ENCODE measurements around the gene PRKCG. TPM values are rescaled to one million over a fixed set of nuclear protein-coding genes. Genes with fewer than 3 reads are reported as not detected.
A peak's percentile ranks its signal among the peaks of the same experiment; 100 is the strongest.

Gene PRKCG
- total RNA-seq, 2 donors from 2014 or later: 0.10 TPM; not detected in 1

- DNase-seq (ENCODE audit: low spot score in 2 of 2) (peak in 1 of 2 donors; percentile 84), ATAC-seq (peak; percentile 61 to 68)
- Mint-ChIP-seq H3K27ac (no peak overlapping the region), H3K36me3 (peaks cover 0 to 21% of the 10 kb centered on the region in 2 donors), H3K9me3 (no peaks in the 10 kb centered on the region)
Observed at GRCh38 chr19:53906211-53907192, 24.5 kb downstream of the PRKCG start.

DNA sequence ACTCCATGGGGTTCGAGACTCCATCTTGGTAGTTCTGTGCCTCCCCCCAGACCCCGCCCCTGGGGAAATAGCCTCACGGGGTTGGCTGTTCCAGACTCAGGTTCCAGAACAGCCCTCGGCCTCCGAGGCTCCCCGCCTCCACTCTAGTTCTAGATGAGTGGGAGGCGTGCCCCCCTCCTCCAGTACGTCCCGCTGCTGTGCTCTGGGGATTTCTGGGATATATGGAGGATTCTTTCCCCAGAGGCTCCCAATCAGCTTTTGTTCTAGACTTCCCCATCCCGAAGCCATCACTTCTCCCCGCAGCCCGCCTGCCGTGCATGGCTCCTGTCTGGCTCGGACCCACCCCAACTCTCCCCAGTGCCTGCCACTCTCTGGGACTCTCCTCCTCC, 25.2 kb downstream of the PRKCG start:
- Mint-ChIP-seq H3K27ac (no peak overlapping the region), H3K9me3 (no peaks in the 10 kb centered on the region), H3K36me3 (peaks cover 0 to 23% of the 10 kb centered on the region in 2 donors)
- DNase-seq (ENCODE audit: low spot score in 2 of 2): no peak
- no peak for ATAC-seq

DNA sequence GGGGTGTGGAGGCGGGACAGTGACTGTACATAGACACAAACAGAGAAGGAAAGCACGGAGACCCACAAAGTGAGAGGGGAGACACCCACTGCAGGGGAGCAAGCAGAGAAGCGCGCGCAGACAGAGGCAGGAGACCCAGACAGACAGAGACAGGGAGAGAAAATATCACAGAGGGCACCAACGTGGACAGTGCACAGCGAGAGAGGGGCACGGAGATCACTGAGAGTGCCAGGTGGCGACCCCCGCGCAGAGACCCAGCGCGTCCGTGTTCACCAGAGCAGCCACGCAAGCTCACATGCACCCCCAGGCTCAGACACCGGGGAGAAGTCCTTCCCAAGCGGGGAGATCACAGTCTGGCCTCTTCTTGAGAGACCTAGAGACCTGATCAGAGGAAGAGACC, 25.7 kb downstream of the PRKCG start:
- peaks cover 0 to 23% of the 10 kb centered on the region in 2 donors for H3K36me3 Mint-ChIP-seq
- peak in 1 of 2 donors; percentile 5 for ATAC-seq
- no peak for DNase-seq (ENCODE audit: low spot score in 2 of 2)
- no peak overlapping the region for H3K27ac Mint-ChIP-seq
- H3K9me3 Mint-ChIP-seq: no peaks in the 10 kb centered on the region

GRCh38 chr19:53908106-53908934, 26.3 kb downstream of the PRKCG start:
- peak in 1 of 2 donors; percentile 70 for DNase-seq (ENCODE audit: low spot score in 2 of 2)
- ATAC-seq: peak; percentile 73 to 90
- H3K9me3 Mint-ChIP-seq: no peaks in the 10 kb centered on the region
- H3K27ac Mint-ChIP-seq: no peak overlapping the region
- H3K36me3 Mint-ChIP-seq: peaks cover 0 to 23% of the 10 kb centered on the region in 2 donors

- no peak for DNase-seq (ENCODE audit: low spot score in 2 of 2)
- no peak for ATAC-seq
- Mint-ChIP-seq H3K9me3 (no peaks in the 10 kb centered on the region), H3K27ac (no peak within 1 kb of the TSS), H3K36me3 (peaks cover 0 to 23% of the 10 kb centered on the region in 2 donors)
Observed at GRCh38 chr19:53908935-53909415, 27.0 kb downstream of the PRKCG start, which contains the start of gene CACNG7. Gene CACNG7 (plus strand): TSS chr19:53909278. CDS start chr19:53912832, 3,554 bp downstream.

DNA sequence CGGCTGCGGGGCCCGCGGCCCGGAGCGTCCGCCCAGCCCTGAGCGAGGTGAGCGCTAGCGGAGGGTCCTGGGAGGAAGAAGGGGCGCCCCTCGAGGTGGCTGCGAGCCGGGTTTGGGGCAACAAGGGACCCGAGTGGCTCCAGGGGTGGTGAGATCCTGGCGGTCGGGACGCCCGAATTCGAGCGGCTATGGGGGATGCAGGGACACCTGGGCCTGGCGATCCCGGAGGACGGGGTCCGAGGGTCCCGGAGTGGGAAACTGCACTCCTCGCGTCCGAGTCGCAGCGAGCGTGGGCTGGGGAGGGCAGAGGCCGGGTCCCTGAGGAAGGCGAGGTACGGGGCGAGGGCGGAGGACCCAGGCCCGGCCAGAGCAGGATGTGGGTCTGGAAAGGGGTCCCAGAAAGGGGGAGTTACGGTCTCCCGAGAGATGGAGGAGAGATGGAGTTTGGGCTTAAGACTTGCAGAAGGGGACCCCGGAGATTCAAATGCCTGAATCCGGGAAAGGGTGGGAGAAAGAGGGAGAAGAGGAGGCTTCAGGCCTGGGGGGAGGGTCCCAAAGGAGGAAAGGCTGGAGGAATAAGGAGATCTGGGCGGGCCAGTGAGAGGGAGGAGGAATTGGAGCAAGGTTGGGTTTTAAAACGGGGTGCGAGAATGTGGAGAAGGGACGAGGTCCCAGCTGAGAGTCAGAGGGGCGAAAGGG, 27.6 kb downstream of the PRKCG start:
- H3K36me3 Mint-ChIP-seq: peaks cover 0 to 23% of the 10 kb centered on the region in 2 donors
- DNase-seq (ENCODE audit: low spot score in 2 of 2) (no peak), ATAC-seq (no peak)
- no peaks in the 10 kb centered on the region for H3K9me3 Mint-ChIP-seq
- no peak overlapping the region for H3K27ac Mint-ChIP-seq

DNA sequence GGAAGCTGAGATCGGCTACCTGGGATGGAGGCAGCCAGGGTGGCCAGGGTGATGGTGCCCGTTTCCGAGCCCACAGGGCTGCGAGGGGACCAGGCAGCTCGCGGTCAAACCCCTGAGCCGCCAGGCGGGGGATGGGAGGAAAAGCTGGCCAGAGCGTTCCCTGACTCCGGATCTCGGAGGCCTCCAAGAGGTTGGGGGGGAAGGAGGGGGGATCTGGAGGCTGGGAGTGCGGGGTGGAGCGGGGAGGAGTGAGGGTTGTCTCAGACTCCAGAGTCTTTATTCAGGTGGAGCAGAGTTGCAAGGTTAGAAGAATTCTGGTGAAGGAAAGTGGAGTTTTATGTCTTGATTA, 28.1 kb downstream of the PRKCG start:
- DNase-seq (ENCODE audit: low spot score in 2 of 2) (no peak), ATAC-seq (no peak)
- Mint-ChIP-seq H3K27ac (no peak overlapping the region), H3K36me3 (peaks cover 0 to 23% of the 10 kb centered on the region in 2 donors), H3K9me3 (no peaks in the 10 kb centered on the region)

GRCh38 chr19:53912653-53913052, 30.7 kb downstream of the PRKCG start:
- DNase-seq (ENCODE audit: low spot score in 2 of 2): peak in 1 of 2 donors; percentile 33
- peak in 1 of 2 donors; percentile 23 for ATAC-seq
- no peak overlapping the region for H3K27ac Mint-ChIP-seq
- peaks cover 0 to 23% of the 10 kb centered on the region in 2 donors for H3K36me3 Mint-ChIP-seq
- H3K9me3 Mint-ChIP-seq: no peaks in the 10 kb centered on the region

- Mint-ChIP-seq H3K27ac (no peak overlapping the region), H3K9me3 (no peaks in the 10 kb centered on the region), H3K36me3 (peaks cover 0 to 15% of the 10 kb centered on the region in 2 donors)
- no peak for ATAC-seq
- no peak for DNase-seq (ENCODE audit: low spot score in 2 of 2)
Observed at GRCh38 chr19:53915000-53915399, 33.0 kb downstream of the PRKCG start.

DNA sequence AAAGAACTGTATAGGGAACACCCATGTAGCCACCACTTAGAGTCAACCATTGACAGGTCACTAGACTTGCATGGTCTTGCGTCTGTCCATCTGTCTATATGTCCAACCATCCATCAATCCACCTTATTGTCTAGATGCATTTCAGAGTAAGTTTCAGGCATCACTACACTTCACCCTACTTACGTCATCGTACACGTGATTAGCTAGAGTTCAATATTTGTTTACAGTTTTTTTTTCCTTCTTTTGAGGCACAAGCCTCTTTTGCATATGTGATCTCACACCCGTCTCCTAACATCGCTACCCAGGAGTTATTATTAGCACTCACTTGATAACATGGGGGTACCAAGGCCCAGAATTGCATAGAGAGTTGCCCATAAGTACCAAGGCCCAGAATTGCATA, 34.0 kb downstream of the PRKCG start:
- Mint-ChIP-seq H3K9me3 (no peaks in the 10 kb centered on the region), H3K36me3 (peaks cover 0 to 7% of the 10 kb centered on the region in 2 donors), H3K27ac (no peak overlapping the region)
- ATAC-seq (no peak), DNase-seq (ENCODE audit: low spot score in 2 of 2) (no peak)

DNA sequence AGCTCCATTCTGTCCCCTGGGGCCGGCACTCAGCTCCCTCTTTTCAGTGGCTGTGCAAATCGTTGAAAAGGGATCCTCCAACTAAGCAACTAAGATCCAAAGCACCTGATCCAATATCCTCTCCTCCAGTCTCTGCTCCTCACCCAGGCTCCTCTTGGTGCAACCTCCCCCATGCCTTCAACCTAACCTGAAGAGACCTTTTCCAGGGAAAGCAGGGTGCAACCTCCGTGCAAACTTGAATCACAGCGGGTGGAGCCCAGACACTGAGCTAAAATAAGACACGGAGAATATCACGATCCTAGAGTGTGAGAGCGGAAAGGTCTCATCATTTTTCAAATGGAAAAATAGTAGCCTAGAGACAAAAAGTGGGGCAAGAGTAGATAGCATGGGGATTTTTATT, 35.4 kb downstream of the PRKCG start:
- DNase-seq (ENCODE audit: low spot score in 2 of 2) (no peak), ATAC-seq (no peak)
- H3K36me3 Mint-ChIP-seq: no peaks in the 10 kb centered on the region
- no peak overlapping the region for H3K27ac Mint-ChIP-seq
- H3K9me3 Mint-ChIP-seq: no peaks in the 10 kb centered on the region

DNA sequence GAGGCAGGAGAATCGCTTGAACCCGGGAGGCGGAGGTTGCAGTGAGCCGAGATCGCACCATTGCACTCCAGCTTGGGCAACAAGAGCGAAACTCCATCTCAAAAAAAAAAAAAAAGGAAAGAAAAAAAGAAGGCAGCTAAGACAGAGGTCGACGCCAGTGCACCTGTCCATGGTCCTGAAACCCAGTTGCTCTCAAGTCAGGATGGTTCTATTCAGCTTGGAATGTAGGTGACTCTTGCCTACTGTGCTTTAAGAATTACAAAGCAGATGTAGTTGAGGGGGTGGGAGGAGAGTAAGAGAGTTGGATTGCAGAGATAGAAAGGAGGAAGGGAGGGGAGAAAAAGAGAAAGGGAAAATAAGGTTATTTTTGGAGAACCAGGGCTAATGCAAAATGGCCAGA, 45.7 kb downstream of the PRKCG start:
- no peak for DNase-seq (ENCODE audit: low spot score in 2 of 2)
- no peaks in the 10 kb centered on the region for H3K36me3 Mint-ChIP-seq
- ATAC-seq: no peak
- peaks cover 0 to 12% of the 10 kb centered on the region in 2 donors for H3K9me3 Mint-ChIP-seq
- no peak overlapping the region for H3K27ac Mint-ChIP-seq

DNA sequence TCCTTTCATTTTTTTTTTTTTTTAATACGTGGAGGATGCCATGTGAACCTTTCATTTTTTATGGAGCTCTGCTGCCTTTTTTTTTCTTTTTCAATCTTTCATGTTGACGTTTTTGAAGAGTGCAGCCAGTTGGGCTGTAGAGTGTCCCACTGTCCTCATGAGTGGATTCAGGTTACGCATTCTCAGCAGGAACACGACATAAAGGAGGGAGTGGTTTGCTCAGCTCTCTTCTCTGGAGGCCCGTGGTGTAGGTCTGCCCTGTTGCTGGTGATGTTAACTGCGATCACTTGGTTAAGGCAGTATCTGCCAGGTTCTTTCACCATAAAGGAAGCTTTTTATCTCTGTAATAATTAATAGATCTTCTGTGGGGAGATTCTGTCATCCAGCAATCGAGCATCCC, 54.0 kb downstream of the PRKCG start:
- Mint-ChIP-seq H3K27ac (no peak overlapping the region), H3K36me3 (no peaks in the 10 kb centered on the region), H3K9me3 (no peaks in the 10 kb centered on the region)
- DNase-seq (ENCODE audit: low spot score in 2 of 2): no peak
- no peak for ATAC-seq

DNA sequence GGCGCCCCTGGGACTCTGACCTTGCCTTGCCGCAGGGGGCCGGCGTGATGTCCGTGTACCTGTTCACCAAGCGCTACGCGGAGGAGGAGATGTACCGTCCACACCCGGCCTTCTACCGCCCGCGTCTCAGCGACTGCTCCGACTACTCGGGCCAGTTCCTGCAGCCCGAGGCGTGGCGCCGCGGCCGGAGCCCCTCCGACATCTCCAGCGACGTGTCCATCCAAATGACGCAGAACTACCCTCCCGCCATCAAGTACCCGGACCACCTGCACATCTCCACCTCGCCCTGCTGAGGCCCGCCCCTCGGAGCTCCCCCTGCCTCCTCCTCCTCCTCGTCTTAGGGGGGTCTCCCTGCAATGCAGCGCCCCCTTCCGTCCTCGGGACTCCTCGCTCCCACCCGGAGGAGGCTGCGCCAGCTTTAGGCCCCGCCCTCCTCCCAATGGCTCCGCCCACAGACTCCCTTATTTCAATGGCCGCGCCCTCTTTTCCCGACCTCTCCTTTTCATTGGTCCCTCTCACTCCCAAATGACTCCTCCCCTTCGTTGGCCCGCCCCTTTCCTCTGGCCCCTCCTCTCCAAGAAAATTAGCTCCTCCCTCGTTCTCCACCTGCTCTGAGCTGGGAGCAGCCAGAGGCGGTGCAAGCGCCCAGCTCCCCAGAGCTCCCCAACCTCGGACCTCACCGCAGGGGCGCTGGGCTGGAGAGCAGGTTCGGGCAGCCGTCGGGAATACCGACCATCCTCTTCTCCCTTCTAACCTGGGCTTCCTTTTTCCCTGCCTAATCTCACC, 60.2 kb downstream of the PRKCG start:
- DNase-seq (ENCODE audit: low spot score in 2 of 2) (peak in 1 of 2 donors; percentile 18), ATAC-seq (peak in 1 of 2 donors; percentile 32)
- Mint-ChIP-seq H3K36me3 (peaks cover 0 to 7% of the 10 kb centered on the region in 2 donors), H3K9me3 (no peaks in the 10 kb centered on the region), H3K27ac (no peak overlapping the region)

- H3K9me3 Mint-ChIP-seq: no peaks in the 10 kb centered on the region
- no peak overlapping the region for H3K27ac Mint-ChIP-seq
- ATAC-seq: no peak
Observed at GRCh38 chr19:53944416-53944815, 62.4 kb downstream of the PRKCG start.

DNA sequence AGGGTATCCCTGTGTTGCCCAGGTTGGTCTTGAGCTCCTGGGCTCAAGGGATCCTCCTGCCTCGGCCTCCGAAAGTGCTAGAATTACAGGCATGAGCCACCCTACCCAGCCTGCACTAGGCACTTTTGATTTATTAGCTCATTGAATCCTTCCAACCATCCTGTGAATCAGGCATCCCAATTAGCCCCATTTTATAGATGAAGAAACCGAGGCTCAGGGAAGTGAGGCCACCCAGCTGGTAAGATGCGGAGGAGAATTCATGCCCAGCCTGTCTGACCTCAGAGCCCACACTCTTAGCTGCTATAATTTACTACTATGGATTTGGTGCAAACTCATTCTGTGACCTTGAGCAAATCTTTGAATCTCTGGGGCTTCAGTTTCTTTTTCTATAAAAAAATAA, 62.9 kb downstream of the PRKCG start:
- H3K27ac Mint-ChIP-seq: no peak overlapping the region
- no peak for ATAC-seq
- H3K36me3 Mint-ChIP-seq: peaks cover 0 to 7% of the 10 kb centered on the region in 2 donors
- H3K9me3 Mint-ChIP-seq: no peaks in the 10 kb centered on the region
- DNase-seq (ENCODE audit: low spot score in 2 of 2): no peak

More at GRCh38 chr19:53944416-53944815, 62.4 kb downstream of the PRKCG start:
- H3K36me3 Mint-ChIP-seq: peaks cover 0 to 7% of the 10 kb centered on the region in 2 donors
- no peak for DNase-seq (ENCODE audit: low spot score in 2 of 2)

Data from activated naive CD4-positive, alpha-beta T cell treated with anti-CD3 and anti-CD28 coated beads, Interleukin-2, amount 50 U/mL, for 72 hours (primary cell).